T-helper 22 cell (primary cell): ENCODE results near the gene CBX8.
A peak's percentile ranks its signal among the peaks of the same experiment; 100 is the strongest.

Experiments
- DNase-seq: peaks from one replicate; pipeline ENCODE4 v3.0.0-alpha.2; 2020; ENCODE audit warnings: low read depth

CBX8 gene

GRCh38 chr17:79819534-79820276 lies 22.8 kb upstream of the CBX8 start:
- DNase-seq, result no peak

GRCh38 chr17:79819085-79819484 lies 22.2 kb upstream of the CBX8 start:
- no peak for DNase-seq

GRCh38 chr17:79818026-79818758 lies 21.3 kb upstream of the CBX8 start:
- no peak for DNase-seq

- DNase-seq, result no peak
Observed at GRCh38 chr17:79815836-79816461, 19.1 kb upstream of the CBX8 start.

- no peak for DNase-seq
Observed at GRCh38 chr17:79814974-79815835, 18.3 kb upstream of the CBX8 start.

GRCh38 chr17:79814127-79814973 lies 17.5 kb upstream of the CBX8 start:
- DNase-seq, result no peak

- DNase-seq, result no peak
Observed at GRCh38 chr17:79813297-79814126, 16.6 kb upstream of the CBX8 start.

GRCh38 chr17:79812353-79813258 lies 15.7 kb upstream of the CBX8 start:
- DNase-seq, result no peak

GRCh38 chr17:79811868-79812352 lies 15.0 kb upstream of the CBX8 start:
- DNase-seq, result no peak

GRCh38 chr17:79811011-79811867 lies 14.4 kb upstream of the CBX8 start:
- no peak for DNase-seq

GRCh38 chr17:79810130-79811010 lies 13.5 kb upstream of the CBX8 start:
- DNase-seq, result peak; percentile 73

- DNase-seq, result no peak
Observed at GRCh38 chr17:79809530-79810129, 12.8 kb upstream of the CBX8 start.

GRCh38 chr17:79808763-79809529 lies 12.1 kb upstream of the CBX8 start:
- DNase-seq, result no peak

GRCh38 chr17:79806863-79807720 lies 10.2 kb upstream of the CBX8 start:
- DNase-seq, result no peak

GRCh38 chr17:79806446-79806760 lies 9.5 kb upstream of the CBX8 start:
- DNase-seq, result no peak
